SW 1271 (cell line): ENCODE results near the gene COX8A.

ENCODE experiments used
- DNase-seq, 2 experiments: peaks; one replicate each; lab custom pipeline; 2025; lab: John Stamatoyannopoulos, UW

Gene COX8A

DNA sequence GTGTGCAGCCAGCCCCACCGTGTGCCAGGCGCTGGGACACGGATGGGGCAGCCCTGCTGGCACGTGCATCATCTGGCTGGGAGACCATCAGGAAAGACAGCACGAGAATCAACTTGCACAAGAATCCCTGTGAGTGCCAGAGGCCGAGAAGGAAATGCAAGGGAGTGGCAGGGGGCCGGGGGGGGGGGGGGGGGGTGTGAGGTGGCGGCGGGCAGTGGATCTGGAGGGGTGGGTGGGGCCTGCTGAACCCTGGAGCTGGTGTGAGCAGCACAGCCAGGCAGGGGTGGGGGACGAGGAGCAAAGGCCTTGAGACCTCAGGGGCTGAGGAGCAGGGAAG is 47.3 kb downstream of the COX8A start:
- no peak for DNase-seq

DNA sequence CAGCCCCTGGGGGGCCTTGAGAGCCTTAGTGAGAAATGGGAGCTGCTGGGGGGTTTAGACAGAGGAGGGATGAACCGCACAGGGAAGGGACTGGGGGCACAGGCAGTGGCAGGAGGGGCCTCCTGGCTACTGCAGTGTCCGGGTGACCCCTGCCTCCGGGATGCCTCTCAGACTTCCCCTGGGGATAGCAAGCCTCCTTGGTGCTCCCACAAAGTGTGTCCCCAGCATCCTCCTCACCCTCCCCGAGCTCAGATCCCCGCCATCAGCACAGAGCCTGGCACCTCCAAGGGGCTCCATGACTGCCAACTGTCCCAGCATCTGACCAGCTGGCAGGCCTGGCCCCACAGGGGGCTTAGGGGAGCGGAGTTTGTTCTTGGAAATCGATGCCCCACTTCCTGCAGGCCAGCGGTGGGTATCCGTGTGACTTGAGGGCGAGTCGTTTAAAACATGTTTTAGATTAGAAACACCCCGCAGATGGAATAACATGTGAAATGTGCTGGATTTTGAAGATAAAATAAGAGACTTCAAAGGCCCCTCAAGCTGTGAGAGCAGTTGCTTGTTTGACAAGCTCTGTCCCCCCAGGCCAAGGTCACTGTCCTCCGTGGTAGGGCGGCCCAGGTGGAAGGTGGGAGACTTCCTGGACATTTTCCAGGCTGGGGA is 47.8 kb downstream of the COX8A start:
- DNase-seq, result no peak

DNA sequence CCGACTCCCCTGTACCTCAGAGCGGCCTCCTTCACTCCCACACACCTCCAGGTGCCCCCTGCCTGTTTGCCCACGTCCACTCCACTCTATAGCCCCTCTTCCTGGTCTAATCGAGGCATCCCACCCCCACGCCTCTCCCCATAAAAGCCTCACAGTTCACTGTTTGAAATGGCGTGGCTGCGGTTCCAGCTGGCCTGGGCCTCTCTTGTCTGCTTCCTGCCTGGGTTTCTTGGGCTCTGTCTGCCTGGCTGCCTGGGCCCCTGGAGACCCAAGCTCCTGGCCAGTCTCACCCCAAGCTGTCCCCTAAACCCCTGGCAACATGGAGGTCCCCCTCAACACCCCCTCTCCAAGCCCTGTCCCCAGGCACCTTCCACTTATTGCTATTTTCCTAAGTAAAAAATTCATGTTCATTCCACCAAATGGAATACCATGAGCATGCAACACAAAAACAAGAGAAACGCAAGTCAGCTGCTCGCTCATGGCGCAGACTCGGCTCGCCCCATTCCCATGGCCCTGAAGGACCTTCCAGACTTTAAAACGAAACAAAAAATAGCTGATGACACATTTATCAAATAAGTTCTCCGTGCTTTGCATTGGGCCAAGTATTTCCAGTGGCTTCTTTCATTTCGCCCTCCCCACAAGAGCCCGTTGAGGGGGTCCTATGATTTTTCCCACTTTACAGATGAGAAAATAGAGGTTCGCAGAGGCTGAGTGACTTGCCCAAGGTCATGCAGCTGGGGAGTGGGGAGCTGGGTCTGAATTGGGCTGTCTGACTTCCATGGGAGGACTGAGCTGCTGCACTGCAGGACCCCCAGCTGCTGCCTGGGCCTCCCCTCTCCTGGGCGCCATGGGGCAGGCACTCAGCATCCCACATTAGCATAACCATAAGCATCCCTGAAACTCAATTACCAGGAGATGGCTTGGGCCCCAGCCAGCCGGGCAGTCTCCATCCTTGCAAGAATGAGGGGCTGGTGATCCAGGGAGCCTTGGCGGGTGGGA is 49.6 kb downstream of the COX8A start:
- DNase-seq, result no peak

DNA sequence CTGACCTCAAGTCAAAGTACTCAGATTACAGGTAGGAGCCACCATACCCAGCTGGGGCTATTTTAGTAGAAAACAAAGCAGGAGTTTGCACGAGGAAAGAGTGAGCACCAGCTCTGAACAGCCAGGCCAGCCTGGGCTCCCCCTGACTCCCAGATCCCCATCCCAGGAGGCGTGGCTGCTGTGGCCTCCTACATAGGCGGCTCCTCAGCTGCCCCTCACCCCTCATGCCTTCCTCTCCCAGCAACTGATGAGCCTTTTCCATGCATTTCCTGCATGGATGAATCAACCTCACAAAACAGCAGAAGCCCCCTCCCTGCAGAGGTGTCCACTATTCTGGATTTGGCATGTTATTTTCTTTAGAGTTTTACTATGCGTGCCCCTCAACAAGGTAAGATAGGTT is 50.8 kb downstream of the COX8A start:
- DNase-seq, result no peak
